Heart left ventricle (tissue), 13 donors: Measurements from ENCODE around the gene PTPRD.

Experiments
- CTCF ChIP-seq, 12 donors: fragments of 200-600 bp; sonication (generic) in 4 of 12; IDR thresholded peaks; one replicate each; pipeline versions ENCODE4 v1.5.0 to v1.8.0; 2018 to 2022; ENCODE audit warnings: antibody characterized with exemption in 12 of 12, mild to moderate bottlenecking in 5 of 12
- POLR2A ChIP-seq, 2 donors: fragments of 450-650 bp; IDR thresholded peaks; one replicate each; pipeline ENCODE4 v1.6.1; 2017; ENCODE audit warnings: antibody characterized with exemption in 2 of 2, mild to moderate bottlenecking in 2 of 2, moderate library complexity in 2 of 2
- donor health status: ischemic (EF 13 %, LVEDD 7.1; RV severe dilation, severe dysfunction).
- donor health status: DM: no; HTN: yes; CAD: no.
- donor health status: DM: no; HTN: no; CAD: no.
- donor health status: ischemic (EF 25% LVEDD 6.9; RV normal size, moderate dysfunction).
- donor health status: ischemic (EF 25% LVEDD 5.7; RV mildly dilated, moderate dysfunction).
- donor health status: ischemic (EF 35%, LVEDD 5.7; RV mildly dilated, moderate dysfunction).
- donor health status: nonischemic (EF 11% LVEDD 7.7; RV severe dilation, severe dysfunction).
- donor health status: DM: yes; HTN: yes; CAD: no.
- donor health status: PGD.
- donor health status: ischemic (EF 29% LVEDD 5.4; RV normal size, mild dysfunction).
- donor health status: nonischemic (EF 23%, LVEDD 6.1; RV moderate dilation, normal function).

- TF ChIP-seq CTCF (IDR thresholded peaks at IDR 0.05): no peak
- TF ChIP-seq POLR2A (IDR thresholded peaks at IDR 0.05): no peak
These were observed 2308.1 kb downstream of the PTPRD start for GRCh38 chr9:8304720-8305119.
